VCaP (cell line): ENCODE results near the gene ATP6V1G3.

ENCODE experiments used
- H3K27ac ChIP-seq: fragments of 450-650 bp; 2 replicates; pipeline ENCODE4 v1.5.1; 2017
- CTCF ChIP-seq: fragments of 450-650 bp; conservative IDR thresholded peaks from 2 replicates; pipeline ENCODE4 v1.5.1; 2017; ENCODE audit warnings: mild to moderate bottlenecking, moderate library complexity

Gene ATP6V1G3

GRCh38 chr1:198542632-198543031 lies 2.2 kb upstream of the ATP6V1G3 start:
- TF ChIP-seq CTCF: no peak
- no peak overlapping the region for H3K27ac ChIP-seq

- TF ChIP-seq CTCF: no peak
- no peak overlapping the region for H3K27ac ChIP-seq
Measured at GRCh38 chr1:198541737-198542136, 1.3 kb upstream of the ATP6V1G3 start.

- no peak overlapping the region for H3K27ac ChIP-seq
- TF ChIP-seq CTCF: no peak
Measured at GRCh38 chr1:198538579-198539364, 1.7 kb downstream of the ATP6V1G3 start.

GRCh38 chr1:198535631-198536030 lies 4.8 kb downstream of the ATP6V1G3 start:
- no peak for TF ChIP-seq CTCF
- H3K27ac ChIP-seq: peak overlapping the region; percentile 67

- TF ChIP-seq CTCF: no peak
- H3K27ac ChIP-seq: peak overlapping the region; percentile 67
Measured at GRCh38 chr1:198534548-198535418, 5.7 kb downstream of the ATP6V1G3 start.

- H3K27ac ChIP-seq: no peak overlapping the region
- no peak for TF ChIP-seq CTCF
Measured at GRCh38 chr1:198531891-198532290, 8.6 kb downstream of the ATP6V1G3 start.

- no peak overlapping the region for H3K27ac ChIP-seq
Measured at GRCh38 chr1:198530953-198531352, 9.5 kb downstream of the ATP6V1G3 start.

More at GRCh38 chr1:198530953-198531352, 9.5 kb downstream of the ATP6V1G3 start:
- TF ChIP-seq CTCF: no peak
